A673 (cell line): ENCODE results near the gene FBLN2. TPM values are rescaled to one million over a fixed set of nuclear protein-coding genes. Genes with fewer than 3 reads are reported as not detected.

Source experiments
- BruUV-seq: library from RNA; stranded (reverse); fragments of 400-500 nt; replicated peaks from 2 replicates; lab custom pipeline; 2021; lab: Mats Ljungman, UMichigan
- CTCF ChIA-PET: fragments of 300-600 bp; sonication (Branson Sonifier 250); formaldehyde crosslinking; loops from one replicate; lab custom pipeline; 2022; ENCODE audit warnings: antibody characterized with exemption; lab: Charles Lee
- POLR2A ChIA-PET: fragments of 300-600 bp; sonication (Branson Sonifier 250); formaldehyde crosslinking; loops from one replicate; lab custom pipeline; 2022; ENCODE audit warnings: antibody characterized with exemption; ENCODE audit not compliant: low non-redundant PET; lab: Charles Lee
- DNase-seq: peaks from one replicate; pipeline ENCODE4 v3.0.0-alpha.2; 2015; ENCODE audit warnings: low spot score
- H3K27ac ChIP-seq: fragments of 200-600 bp; sonication (generic); 2 replicates; pipeline ENCODE4 v1.5.1; 2016; ENCODE audit warnings: mixed run types, low read depth, mild to moderate bottlenecking, mixed read lengths, antibody characterized with exemption, low read length; ENCODE audit not compliant: poor library complexity, severe bottlenecking
- H3K27me3 ChIP-seq: fragments of 200-600 bp; sonication (generic); replicated peaks from 2 replicates; pipeline ENCODE4 v1.6.1; 2017; ENCODE audit warnings: mixed run types, low read depth, mild to moderate bottlenecking, mixed read lengths, antibody characterized with exemption, low read length; ENCODE audit not compliant: insufficient read depth, poor library complexity
- H3K36me3 ChIP-seq: fragments of 200-600 bp; sonication (generic); 2 replicates; pipeline ENCODE4 v1.6.1; 2016; ENCODE audit warnings: mixed run types, mild to moderate bottlenecking, mixed read lengths, antibody characterized with exemption, low read length; ENCODE audit not compliant: insufficient read depth, poor library complexity, severe bottlenecking
- H3K4me1 ChIP-seq: fragments of 200-600 bp; sonication (generic); 2 replicates; pipeline ENCODE4 v1.6.1; 2017; ENCODE audit warnings: mixed run types, mild to moderate bottlenecking, mixed read lengths, antibody characterized with exemption, low read length; ENCODE audit not compliant: insufficient read depth, poor library complexity, severe bottlenecking
- H3K4me3 ChIP-seq: fragments of 200-600 bp; sonication (generic); 2 replicates; pipeline ENCODE4 v1.5.1; 2016; ENCODE audit warnings: low read depth, mixed run types, mild to moderate bottlenecking, mixed read lengths, low read length; ENCODE audit not compliant: poor library complexity, severe bottlenecking
- H3K9me3 ChIP-seq: fragments of 200-600 bp; sonication (generic); 2 replicates; pipeline ENCODE4 v1.6.1; 2016; ENCODE audit warnings: mixed run types, low read depth, mild to moderate bottlenecking, mixed read lengths, antibody characterized with exemption, low read length; ENCODE audit not compliant: poor library complexity, severe bottlenecking
- CTCF ChIP-seq: fragments of 300-800, 200-600 bp; sonication (generic); conservative IDR thresholded peaks from 2 replicates; pipeline ENCODE4 v1.5.1; 2017; ENCODE audit warnings: low read depth, mild to moderate bottlenecking, antibody characterized with exemption, low read length, moderate library complexity, mixed read lengths
- EZH2 ChIP-seq: fragments of 200-600 bp; sonication (generic); IDR thresholded peaks from 2 replicates; pipeline ENCODE4 v1.6.1; 2017; ENCODE audit warnings: borderline replicate concordance, low read depth, mild to moderate bottlenecking, mixed read lengths, antibody characterized with exemption, low read length; ENCODE audit not compliant: poor library complexity, severe bottlenecking
- intact Hi-C: fragments of 100-400 bp; cut with micrococcal nuclease; formaldehyde crosslinking; loops from one replicate; pipeline ENCODE4 v1.10.0; 2022; ENCODE audit not compliant: unreplicated experiment
- total RNA-seq: library from RNA; stranded (reverse); gene quantifications from 2 replicates; pipeline ENCODE4 v1.2.3, GENCODE V29; 2021

The FBLN2 gene
- total RNA-seq, 1 experiment from 2014 or later = 0.71 TPM

- POLR2A ChIA-PET = no interaction called here
- CTCF ChIA-PET = no interaction called here
These were observed 121.4 kb downstream of the FBLN2 start for GRCh38 chr3:13670292-13670691.

GRCh38 chr3:13671482-13672233 lies 122.7 kb downstream of the FBLN2 start:
- no peak overlapping the region for H3K4me3 ChIP-seq
- no peak overlapping the region for H3K27ac ChIP-seq
- no peak for TF ChIP-seq EZH2
- TF ChIP-seq CTCF = no peak
- no TSS peak for BruUV-seq
- no peaks in the 10 kb centered on the region for H3K9me3 ChIP-seq
- H3K36me3 ChIP-seq = no peaks in the 10 kb centered on the region
- DNase-seq = no peak
- intact Hi-C loops = no loop called here
- POLR2A ChIA-PET = no interaction called here
- peaks cover 20% of the 10 kb centered on the region for H3K27me3 ChIP-seq
- CTCF ChIA-PET = no interaction called here
- no peaks in the 10 kb centered on the region for H3K4me1 ChIP-seq

More at GRCh38 chr3:13670292-13670691, 121.4 kb downstream of the FBLN2 start:
- no peak for TF ChIP-seq CTCF
- TF ChIP-seq EZH2 = no peak
- peaks cover 12% of the 10 kb centered on the region for H3K27me3 ChIP-seq
- no peaks in the 10 kb centered on the region for H3K9me3 ChIP-seq
- no peaks in the 10 kb centered on the region for H3K4me1 ChIP-seq
- intact Hi-C loops = no loop called here
- no peak overlapping the region for H3K4me3 ChIP-seq
- no peaks in the 10 kb centered on the region for H3K36me3 ChIP-seq
- DNase-seq = no peak
- H3K27ac ChIP-seq = no peak overlapping the region
- no TSS peak for BruUV-seq

GRCh38 chr3:13673207-13673606 lies 124.3 kb downstream of the FBLN2 start:
- Histone ChIP-seq H3K27ac (no peak overlapping the region), H3K9me3 (no peaks in the 10 kb centered on the region), H3K4me1 (no peaks in the 10 kb centered on the region), H3K27me3 (peaks cover 15% of the 10 kb centered on the region), H3K36me3 (no peaks in the 10 kb centered on the region), H3K4me3 (no peak overlapping the region)
- intact Hi-C loops = no loop called here
- ChIA-PET CTCF (no interaction called here), POLR2A (no interaction called here)
- TF ChIP-seq EZH2 (no peak), CTCF (peak; percentile 31)
- no peak for DNase-seq
- no TSS peak for BruUV-seq
